GM10266 (cell line): Measurements from ENCODE around the gene BCAS2.

Experiments used
- DNase-seq: peaks from one replicate; pipeline ENCODE4 v3.0.0; 2012; ENCODE audit errors: extremely low spot score
- TF ChIP-seq, protein P1 (sequence below): IDR thresholded peaks from 2 replicates; pipeline ENCODE4 v1.5.1; 2012; ENCODE audit warnings: mild to moderate bottlenecking, low read depth; ENCODE audit not compliant: control insufficient read depth, insufficient read depth; ENCODE audit errors: missing control alignments

Gene BCAS2

DNA sequence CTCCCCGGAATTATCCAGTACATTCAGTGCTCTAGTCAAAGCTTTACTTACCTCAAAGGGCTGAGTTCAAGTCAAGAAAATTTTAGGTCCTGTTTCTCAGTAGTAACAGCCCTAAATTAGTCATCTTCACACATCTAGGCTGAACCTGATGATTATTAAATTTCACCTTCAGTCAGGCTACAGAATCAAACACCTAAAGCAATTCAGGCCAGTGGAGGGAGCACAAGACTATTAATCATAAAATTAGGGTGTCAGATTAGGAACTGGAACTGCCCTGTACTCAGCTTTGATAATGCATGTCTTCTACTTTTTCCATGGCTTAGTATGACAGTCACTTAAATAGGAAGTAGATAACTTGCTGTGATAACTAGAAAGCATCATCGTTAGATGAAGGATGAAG is 28.4 kb upstream of the BCAS2 start:
- TF ChIP-seq, protein P1, sequence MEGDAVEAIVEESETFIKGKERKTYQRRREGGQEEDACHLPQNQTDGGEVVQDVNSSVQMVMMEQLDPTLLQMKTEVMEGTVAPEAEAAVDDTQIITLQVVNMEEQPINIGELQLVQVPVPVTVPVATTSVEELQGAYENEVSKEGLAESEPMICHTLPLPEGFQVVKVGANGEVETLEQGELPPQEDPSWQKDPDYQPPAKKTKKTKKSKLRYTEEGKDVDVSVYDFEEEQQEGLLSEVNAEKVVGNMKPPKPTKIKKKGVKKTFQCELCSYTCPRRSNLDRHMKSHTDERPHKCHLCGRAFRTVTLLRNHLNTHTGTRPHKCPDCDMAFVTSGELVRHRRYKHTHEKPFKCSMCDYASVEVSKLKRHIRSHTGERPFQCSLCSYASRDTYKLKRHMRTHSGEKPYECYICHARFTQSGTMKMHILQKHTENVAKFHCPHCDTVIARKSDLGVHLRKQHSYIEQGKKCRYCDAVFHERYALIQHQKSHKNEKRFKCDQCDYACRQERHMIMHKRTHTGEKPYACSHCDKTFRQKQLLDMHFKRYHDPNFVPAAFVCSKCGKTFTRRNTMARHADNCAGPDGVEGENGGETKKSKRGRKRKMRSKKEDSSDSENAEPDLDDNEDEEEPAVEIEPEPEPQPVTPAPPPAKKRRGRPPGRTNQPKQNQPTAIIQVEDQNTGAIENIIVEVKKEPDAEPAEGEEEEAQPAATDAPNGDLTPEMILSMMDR = no peak
- no peak for DNase-seq

DNA sequence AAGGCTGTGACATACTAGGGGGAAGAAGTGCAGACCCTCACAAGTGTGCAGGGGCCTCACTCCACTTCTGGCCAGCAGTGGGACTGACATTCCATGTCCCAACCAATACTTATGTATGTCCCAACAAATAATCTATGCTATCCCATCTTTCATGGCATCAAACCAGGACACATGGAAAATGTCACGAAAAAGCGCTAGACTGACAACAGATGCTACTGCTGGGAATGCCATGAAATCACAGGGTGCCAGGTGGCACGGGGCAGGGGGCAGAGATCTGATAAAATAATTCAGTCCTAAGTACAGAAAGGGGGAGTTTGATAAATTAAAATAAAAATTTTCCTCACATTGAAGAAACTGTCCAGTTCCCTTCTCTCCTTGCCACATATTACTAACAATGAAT is 27.6 kb upstream of the BCAS2 start:
- TF ChIP-seq, protein P1 = no peak
- DNase-seq = no peak

DNA sequence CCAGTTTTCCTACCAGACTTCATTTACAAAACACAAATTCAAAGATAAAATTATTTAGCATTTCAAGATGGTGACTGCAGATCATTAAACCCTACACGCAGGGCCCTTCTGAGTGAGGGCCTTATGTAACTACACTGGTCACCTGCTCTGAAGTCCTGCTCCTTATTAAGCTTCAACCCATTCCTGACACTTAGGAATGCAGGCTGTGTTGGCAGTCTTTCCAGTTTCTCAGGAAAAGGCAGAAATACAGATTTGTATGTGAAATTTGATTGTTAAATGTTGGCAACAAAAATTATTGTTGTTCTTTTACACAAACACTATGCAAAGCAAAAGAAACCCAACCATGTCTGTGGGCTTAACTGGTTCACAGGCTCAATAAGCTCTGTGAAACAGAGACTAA is 25.8 kb upstream of the BCAS2 start:
- TF ChIP-seq, protein P1 = no peak
- DNase-seq = no peak

DNA sequence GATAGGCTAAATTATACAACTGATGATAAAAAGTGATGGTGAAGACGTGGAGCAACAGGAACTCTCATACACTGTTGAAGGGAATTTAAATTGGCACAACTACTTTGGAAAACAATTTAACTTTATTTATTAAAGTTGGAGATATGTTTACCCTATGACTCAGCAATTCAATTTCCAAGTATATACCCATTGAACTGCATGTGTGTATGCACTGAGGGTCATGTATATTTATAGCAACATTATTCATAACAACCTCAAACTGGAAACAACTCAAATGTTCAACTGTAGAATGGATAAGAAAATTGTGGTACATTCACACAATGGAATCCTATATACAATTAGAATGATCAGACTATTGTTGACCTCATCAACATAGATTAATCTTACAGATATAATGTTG is 16.5 kb upstream of the BCAS2 start:
- TF ChIP-seq, protein P1 = no peak
- DNase-seq = no peak

DNA sequence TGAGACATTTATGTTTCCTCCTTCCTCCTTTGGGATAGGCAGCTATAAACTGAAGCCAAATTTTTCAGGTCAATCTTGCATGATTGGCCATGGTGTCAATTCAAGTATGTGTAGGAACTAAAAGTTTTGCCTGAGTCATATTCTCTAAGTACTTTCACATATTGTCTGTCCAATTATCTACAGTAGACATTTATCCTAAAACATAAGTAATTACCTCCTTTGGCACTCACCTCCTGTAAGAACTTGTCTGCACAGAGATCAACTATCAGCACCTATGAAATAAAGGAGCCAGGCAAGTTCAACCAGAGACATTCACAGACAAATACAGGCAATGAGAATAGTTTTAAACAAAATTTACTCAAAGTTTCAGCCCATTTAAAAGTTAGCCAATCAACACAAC is 14.2 kb upstream of the BCAS2 start:
- TF ChIP-seq, protein P1 = no peak
- DNase-seq = no peak

GRCh38 chr1:114594046-114594445 is 12.6 kb upstream of the BCAS2 start:
- TF ChIP-seq, protein P1 = no peak
- no peak for DNase-seq

DNA sequence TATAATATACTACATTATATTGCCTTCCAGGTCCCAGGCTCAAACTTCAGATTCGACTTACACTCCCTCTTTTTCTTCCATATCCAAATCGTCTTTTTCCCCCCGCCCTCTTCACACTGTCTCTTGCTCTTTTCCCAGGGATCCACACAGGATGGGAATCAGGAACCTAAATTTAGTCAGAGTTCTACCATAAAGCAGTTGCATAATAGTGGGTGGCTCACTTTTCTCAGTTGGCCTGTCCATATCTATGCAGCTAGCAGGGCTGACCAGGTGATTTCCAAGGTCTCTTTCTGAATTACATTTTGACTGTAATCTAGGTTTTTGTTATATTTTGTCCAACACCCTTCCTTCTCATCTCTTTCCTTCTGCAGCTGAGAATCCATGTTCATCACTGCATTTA is 7.7 kb upstream of the BCAS2 start:
- TF ChIP-seq, protein P1 = no peak
- no peak for DNase-seq
